Kidney (tissue), 14 donors: ENCODE results near the gene HS1BP3. TPM values are rescaled to one million over a fixed set of nuclear protein-coding genes. Genes with fewer than 3 reads are reported as not detected.

Source experiments
- DNase-seq, 5 donors: peaks; one replicate each; pipeline ENCODE4 v3.0.0-alpha.2; 2013 to 2020
- FAIRE-seq: peaks from 2 replicates; lab custom pipeline; 2012; peaks lifted over from hg19 to GRCh38; lab: Jason Lieb, UNC
- H3K27ac ChIP-seq, 2 donors: one replicate each; pipeline ENCODE4 v1.7.0; 2013; ENCODE audit warnings: low read depth in 2 of 2, low read length in 2 of 2, inconsistent platforms in 1 of 2
- H3K27me3 ChIP-seq: one replicate; pipeline ENCODE4 v1.7.1; 2013; ENCODE audit warnings: low read length, inconsistent platforms; ENCODE audit not compliant: control insufficient read depth, insufficient read depth
- H3K36me3 ChIP-seq, 3 donors: one replicate each; pipeline versions ENCODE4 v1.7.0 to v1.7.1; 2013; ENCODE audit warnings: low read length in 3 of 3, control low read depth in 1 of 3, inconsistent platforms in 1 of 3; ENCODE audit not compliant: insufficient read depth in 3 of 3, control insufficient read depth in 2 of 3
- H3K4me1 ChIP-seq, 3 donors: one replicate each; pipeline versions ENCODE4 v1.7.0 to v1.7.1; 2013; ENCODE audit warnings: low read length in 3 of 3, inconsistent platforms in 1 of 3, low read depth in 1 of 3; ENCODE audit not compliant: control insufficient read depth in 2 of 3, insufficient read depth in 2 of 3
- H3K4me3 ChIP-seq, 3 donors: one replicate each; pipeline versions ENCODE4 v1.7.0 to v1.8.1; 2013; ENCODE audit warnings: low read length in 3 of 3, control low read depth in 1 of 3, inconsistent platforms in 1 of 3
- H3K9ac ChIP-seq, 3 donors: one replicate each; pipeline versions ENCODE4 v1.7.0 to v1.7.1; 2013; ENCODE audit warnings: low read length in 3 of 3, control low read depth in 1 of 3, inconsistent platforms in 1 of 3
- H3K9me3 ChIP-seq, 3 donors: one replicate each; pipeline versions ENCODE4 v1.7.0 to v1.7.1; 2013; ENCODE audit warnings: low read length in 3 of 3, control low read depth in 1 of 3, inconsistent platforms in 1 of 3; ENCODE audit not compliant: control insufficient read depth in 2 of 3, insufficient read depth in 1 of 3
- intact Hi-C: fragments of 100-400 bp; cut with DNase I; formaldehyde crosslinking; loops from one replicate; pipeline ENCODE4 v1.11.1; 2022
- polyA plus RNA-seq: library from polyadenylated mRNA; stranded (reverse); fragments of 350-450 nt; fragmentation: Illumina TruSeq; extraction: RNeasy Lipid Tissue Mini Kit (QIAGEN cat#74804); gene quantifications from one replicate; pipeline ENCODE4 v1.2.3, GENCODE V29; 2014; ENCODE audit warnings: low read depth, low replicate concordance; ENCODE audit not compliant: insufficient read depth
- total RNA-seq: library from RNA; stranded (reverse); fragmentation: NEBNext Ultra II Directional; extraction: Animal tissue kit (Norgen Biotek cat#: 25700); gene quantifications from one replicate; pipeline ENCODE4 v1.2.1, GENCODE V29; 2021
- TF ChIP-seq, protein P1 (sequence below): IDR thresholded peaks from 3 replicates; pipeline ENCODE4 v1.5.1; 2012; ENCODE audit warnings: mild to moderate bottlenecking, moderate library complexity, borderline replicate concordance; ENCODE audit not compliant: insufficient read depth; ENCODE audit errors: extremely low read depth
- donor health status: control.
- donor health status: control.
- donor health status: control.
- donor health status: control.
- donor health status: control.
- donor health status: DM: yes; HTN: yes; CAD: no.
- donor health status: Normal renal cell carcinoma (clear cell type).

Gene HS1BP3
- total and polyA plus RNA-seq, 2 donors from 2014 or later, result 35.5 to 37.5 TPM

DNA sequence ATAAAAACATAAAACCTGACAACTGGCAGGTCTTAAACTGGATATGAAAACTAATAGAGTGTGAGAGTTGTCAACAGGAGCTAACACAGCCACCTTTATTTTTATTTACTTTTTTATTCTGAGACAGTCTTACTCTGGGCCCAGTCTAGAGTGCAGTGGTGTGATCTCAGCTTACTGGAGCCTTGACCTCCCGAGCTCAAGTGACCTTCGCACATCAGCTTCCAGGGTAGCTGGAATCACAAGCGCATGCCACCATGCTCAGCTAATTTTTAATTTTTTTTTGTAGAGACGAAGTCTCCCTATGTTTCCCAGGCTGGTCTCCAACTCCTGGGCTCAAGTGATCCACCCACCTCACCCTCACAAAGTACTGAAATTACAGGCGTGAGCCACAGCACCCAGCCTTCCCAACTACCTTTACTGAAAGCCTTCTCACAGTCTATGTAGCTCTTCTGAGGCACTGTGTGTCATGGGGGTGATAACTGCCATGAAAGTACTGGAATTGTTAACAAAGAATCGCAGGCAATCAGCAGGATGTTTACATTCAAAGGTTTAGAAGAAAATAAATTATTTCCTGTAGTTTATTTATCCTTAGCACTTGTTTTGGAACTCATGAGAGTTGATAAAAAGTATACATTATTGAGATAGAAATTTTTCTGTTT is 40.3 kb upstream of the HS1BP3 start:
- Histone ChIP-seq H3K4me1 (no peaks in the 10 kb centered on the region), H3K27me3 (no peaks in the 10 kb centered on the region), H3K27ac (no peak overlapping the region), H3K4me3 (no peak overlapping the region), H3K36me3 (peaks cover 0 to 7% (median 4%) of the 10 kb centered on the region in 3 donors), H3K9ac (no peak overlapping the region), H3K9me3 (no peaks in the 10 kb centered on the region)
- FAIRE-seq (no peak), DNase-seq (no peak)
- intact Hi-C loops, result no loop called here
- TF ChIP-seq, protein P1, sequence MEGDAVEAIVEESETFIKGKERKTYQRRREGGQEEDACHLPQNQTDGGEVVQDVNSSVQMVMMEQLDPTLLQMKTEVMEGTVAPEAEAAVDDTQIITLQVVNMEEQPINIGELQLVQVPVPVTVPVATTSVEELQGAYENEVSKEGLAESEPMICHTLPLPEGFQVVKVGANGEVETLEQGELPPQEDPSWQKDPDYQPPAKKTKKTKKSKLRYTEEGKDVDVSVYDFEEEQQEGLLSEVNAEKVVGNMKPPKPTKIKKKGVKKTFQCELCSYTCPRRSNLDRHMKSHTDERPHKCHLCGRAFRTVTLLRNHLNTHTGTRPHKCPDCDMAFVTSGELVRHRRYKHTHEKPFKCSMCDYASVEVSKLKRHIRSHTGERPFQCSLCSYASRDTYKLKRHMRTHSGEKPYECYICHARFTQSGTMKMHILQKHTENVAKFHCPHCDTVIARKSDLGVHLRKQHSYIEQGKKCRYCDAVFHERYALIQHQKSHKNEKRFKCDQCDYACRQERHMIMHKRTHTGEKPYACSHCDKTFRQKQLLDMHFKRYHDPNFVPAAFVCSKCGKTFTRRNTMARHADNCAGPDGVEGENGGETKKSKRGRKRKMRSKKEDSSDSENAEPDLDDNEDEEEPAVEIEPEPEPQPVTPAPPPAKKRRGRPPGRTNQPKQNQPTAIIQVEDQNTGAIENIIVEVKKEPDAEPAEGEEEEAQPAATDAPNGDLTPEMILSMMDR, result no peak

DNA sequence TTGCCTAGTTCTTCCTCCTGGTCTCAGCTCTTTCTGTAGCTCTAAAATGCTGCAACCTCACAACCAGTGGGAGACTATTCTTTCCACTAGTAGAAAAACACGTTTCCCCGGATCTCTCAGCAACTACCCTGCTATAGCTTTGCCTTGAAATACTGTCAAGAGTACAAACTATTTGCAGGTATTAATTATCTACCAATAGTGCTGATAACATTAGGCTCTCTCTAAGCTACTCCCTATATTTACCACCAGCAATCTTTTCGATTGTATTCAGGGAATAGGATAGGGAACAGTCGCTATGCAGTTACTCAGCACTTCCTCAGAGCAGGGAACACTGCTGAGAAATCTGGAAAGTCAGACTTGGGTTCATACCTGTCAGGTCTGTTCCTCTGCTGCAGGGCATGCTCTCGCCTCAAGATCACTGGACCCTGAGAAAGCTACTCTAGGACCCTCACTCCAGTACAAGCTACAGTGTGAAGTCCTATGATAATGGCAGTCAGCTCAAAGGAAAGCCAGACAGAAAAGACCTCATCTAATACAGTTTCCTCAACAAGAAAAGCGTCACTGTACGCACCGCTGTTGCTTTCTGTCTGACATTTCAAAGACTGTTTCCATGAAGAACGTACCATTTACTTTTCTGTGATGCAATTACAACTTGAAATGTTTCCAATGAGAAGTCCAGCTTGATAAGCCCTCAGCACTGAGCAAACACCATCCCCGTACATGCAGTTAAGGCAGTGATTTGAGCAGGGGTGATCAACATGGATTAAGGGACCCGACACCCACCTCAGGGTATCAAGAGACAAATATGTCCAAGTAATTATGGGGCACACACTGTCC is 38.7 kb upstream of the HS1BP3 start:
- Histone ChIP-seq H3K4me3 (no peak overlapping the region), H3K27me3 (no peaks in the 10 kb centered on the region), H3K9me3 (no peaks in the 10 kb centered on the region), H3K9ac (no peak overlapping the region), H3K4me1 (no peaks in the 10 kb centered on the region), H3K27ac (no peak overlapping the region), H3K36me3 (peaks cover 0 to 7% (median 4%) of the 10 kb centered on the region in 3 donors)
- TF ChIP-seq, protein P1, result no peak
- FAIRE-seq (no peak), DNase-seq (no peak)
- intact Hi-C loops, result no loop called here

DNA sequence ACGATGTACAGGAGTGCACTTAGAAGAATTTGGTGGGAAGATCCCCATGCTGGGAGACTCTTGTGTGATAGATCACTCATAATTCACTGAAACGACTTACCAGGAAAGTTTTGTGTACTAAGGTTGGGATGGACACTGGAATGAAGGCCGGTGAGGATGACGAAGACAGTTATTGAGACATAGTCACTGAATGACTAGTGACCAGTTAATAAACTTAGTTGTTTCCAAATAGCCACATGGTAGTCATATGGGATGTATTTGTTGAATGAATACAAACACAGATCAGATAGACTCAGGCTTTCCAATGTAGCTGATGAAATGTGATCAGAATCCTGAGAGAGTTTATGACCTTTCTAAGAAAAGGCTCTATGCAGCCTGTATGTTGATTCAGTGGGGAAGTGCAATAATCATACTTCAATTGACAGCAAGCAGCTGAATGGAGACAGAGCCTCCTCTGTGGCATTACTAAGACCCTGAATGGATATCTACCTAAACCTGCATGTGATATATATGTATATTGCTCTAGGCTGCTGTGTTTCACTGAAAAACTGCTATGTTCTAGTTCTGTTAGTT is 36.4 kb upstream of the HS1BP3 start:
- no peak overlapping the region for H3K27ac ChIP-seq
- H3K4me1 ChIP-seq, result peaks cover 0 to 4% (median 2%) of the 10 kb centered on the region in 3 donors
- H3K9ac ChIP-seq, result no peak overlapping the region
- no peak for FAIRE-seq
- H3K36me3 ChIP-seq, result peaks cover 2 to 5% (median 4%) of the 10 kb centered on the region in 3 donors
- H3K9me3 ChIP-seq, result no peaks in the 10 kb centered on the region
- DNase-seq, result no peak
- no peaks in the 10 kb centered on the region for H3K27me3 ChIP-seq
- TF ChIP-seq, protein P1, result no peak
- intact Hi-C loops, result no loop called here
- H3K4me3 ChIP-seq, result no peak overlapping the region
